ENCODE results near the gene DNLZ.
A peak's percentile ranks its signal among the peaks of the same experiment; 100 is the strongest.

The DNLZ gene

GRCh38 chr9:136370687-136371532 lies 7.4 kb upstream of the DNLZ start:
- H3K36me3 ChIP-seq (ENCODE audit: control insufficient read depth, insufficient read depth, low read length): no peaks in the 10 kb centered on the region
- H3K27ac ChIP-seq (ENCODE audit: low read depth, low read length): no peak overlapping the region
- peaks cover 2% of the 10 kb centered on the region for H3K4me1 ChIP-seq (ENCODE audit: control insufficient read depth, insufficient read depth, low read length)
- H3K9ac ChIP-seq (ENCODE audit: low read length): no peak overlapping the region
- H3K4me3 ChIP-seq (ENCODE audit: low read length): no peak overlapping the region
- H3K27me3 ChIP-seq (ENCODE audit: control insufficient read depth, insufficient read depth, low read length): no peaks in the 10 kb centered on the region

GRCh38 chr9:136370037-136370436 lies 6.5 kb upstream of the DNLZ start:
- Histone ChIP-seq H3K36me3 (ENCODE audit: control insufficient read depth, insufficient read depth, low read length) (no peaks in the 10 kb centered on the region), H3K4me1 (ENCODE audit: control insufficient read depth, insufficient read depth, low read length) (peaks cover 2% of the 10 kb centered on the region), H3K27ac (ENCODE audit: low read depth, low read length) (no peak overlapping the region), H3K9ac (ENCODE audit: low read length) (no peak overlapping the region), H3K4me3 (ENCODE audit: low read length) (no peak overlapping the region), H3K27me3 (ENCODE audit: control insufficient read depth, insufficient read depth, low read length) (no peaks in the 10 kb centered on the region)

- Histone ChIP-seq H3K4me1 (ENCODE audit: control insufficient read depth, insufficient read depth, low read length) (peaks cover 6% of the 10 kb centered on the region), H3K27me3 (ENCODE audit: control insufficient read depth, insufficient read depth, low read length) (no peaks in the 10 kb centered on the region)
These were observed 4.6 kb upstream of the DNLZ start for GRCh38 chr9:136368190-136368589.

GRCh38 chr9:136367296-136368145 lies 4.0 kb upstream of the DNLZ start:
- no peaks in the 10 kb centered on the region for H3K27me3 ChIP-seq (ENCODE audit: control insufficient read depth, insufficient read depth, low read length)
- H3K27ac ChIP-seq (ENCODE audit: low read depth, low read length): no peak overlapping the region
- peaks cover 8% of the 10 kb centered on the region for H3K4me1 ChIP-seq (ENCODE audit: control insufficient read depth, insufficient read depth, low read length)
- no peak overlapping the region for H3K4me3 ChIP-seq (ENCODE audit: low read length)
- H3K9ac ChIP-seq (ENCODE audit: low read length): no peak overlapping the region
- H3K36me3 ChIP-seq (ENCODE audit: control insufficient read depth, insufficient read depth, low read length): no peaks in the 10 kb centered on the region

More at GRCh38 chr9:136368190-136368589, 4.6 kb upstream of the DNLZ start:
- H3K4me3 ChIP-seq (ENCODE audit: low read length): no peak overlapping the region
- H3K36me3 ChIP-seq (ENCODE audit: control insufficient read depth, insufficient read depth, low read length): no peaks in the 10 kb centered on the region
- H3K9ac ChIP-seq (ENCODE audit: low read length): no peak overlapping the region
- no peak overlapping the region for H3K27ac ChIP-seq (ENCODE audit: low read depth, low read length)

- H3K27ac ChIP-seq (ENCODE audit: low read depth, low read length): no peak overlapping the region
- H3K9ac ChIP-seq (ENCODE audit: low read length): no peak overlapping the region
- H3K4me3 ChIP-seq (ENCODE audit: low read length): no peak overlapping the region
- H3K4me1 ChIP-seq (ENCODE audit: control insufficient read depth, insufficient read depth, low read length): peaks cover 15% of the 10 kb centered on the region
- H3K36me3 ChIP-seq (ENCODE audit: control insufficient read depth, insufficient read depth, low read length): no peaks in the 10 kb centered on the region
- no peaks in the 10 kb centered on the region for H3K27me3 ChIP-seq (ENCODE audit: control insufficient read depth, insufficient read depth, low read length)
These were observed 3.3 kb upstream of the DNLZ start for GRCh38 chr9:136366826-136367225.

- Histone ChIP-seq H3K36me3 (ENCODE audit: control insufficient read depth, insufficient read depth, low read length) (no peaks in the 10 kb centered on the region), H3K27ac (ENCODE audit: low read depth, low read length) (no peak overlapping the region), H3K4me1 (ENCODE audit: control insufficient read depth, insufficient read depth, low read length) (peaks cover 24% of the 10 kb centered on the region), H3K27me3 (ENCODE audit: control insufficient read depth, insufficient read depth, low read length) (no peaks in the 10 kb centered on the region), H3K9ac (ENCODE audit: low read length) (no peak overlapping the region), H3K4me3 (ENCODE audit: low read length) (no peak overlapping the region)
These were observed 2.3 kb upstream of the DNLZ start for GRCh38 chr9:136365775-136366222.

GRCh38 chr9:136364942-136365774 lies 1.6 kb upstream of the DNLZ start:
- H3K9ac ChIP-seq (ENCODE audit: low read length): no peak overlapping the region
- H3K27me3 ChIP-seq (ENCODE audit: control insufficient read depth, insufficient read depth, low read length): no peaks in the 10 kb centered on the region
- H3K4me1 ChIP-seq (ENCODE audit: control insufficient read depth, insufficient read depth, low read length): peaks cover 27% of the 10 kb centered on the region
- H3K36me3 ChIP-seq (ENCODE audit: control insufficient read depth, insufficient read depth, low read length): no peaks in the 10 kb centered on the region
- H3K27ac ChIP-seq (ENCODE audit: low read depth, low read length): no peak overlapping the region
- no peak overlapping the region for H3K4me3 ChIP-seq (ENCODE audit: low read length)

GRCh38 chr9:136363949-136364748 lies 605 bp upstream of the DNLZ start:
- H3K27me3 ChIP-seq (ENCODE audit: control insufficient read depth, insufficient read depth, low read length): no peaks in the 10 kb centered on the region
- H3K36me3 ChIP-seq (ENCODE audit: control insufficient read depth, insufficient read depth, low read length): no peaks in the 10 kb centered on the region
- H3K4me3 ChIP-seq (ENCODE audit: low read length): peak overlapping the region; percentile 29
- no peak overlapping the region for H3K27ac ChIP-seq (ENCODE audit: low read depth, low read length)
- no peak overlapping the region for H3K9ac ChIP-seq (ENCODE audit: low read length)
- H3K4me1 ChIP-seq (ENCODE audit: control insufficient read depth, insufficient read depth, low read length): peaks cover 27% of the 10 kb centered on the region

GRCh38 chr9:136362450-136362784 lies 1.1 kb downstream of the DNLZ start:
- no peaks in the 10 kb centered on the region for H3K36me3 ChIP-seq (ENCODE audit: control insufficient read depth, insufficient read depth, low read length)
- H3K9ac ChIP-seq (ENCODE audit: low read length): no peak overlapping the region
- peak overlapping the region; percentile 1 for H3K4me3 ChIP-seq (ENCODE audit: low read length)
- no peaks in the 10 kb centered on the region for H3K27me3 ChIP-seq (ENCODE audit: control insufficient read depth, insufficient read depth, low read length)
- peak overlapping the region; percentile 81 for H3K27ac ChIP-seq (ENCODE audit: low read depth, low read length)
- H3K4me1 ChIP-seq (ENCODE audit: control insufficient read depth, insufficient read depth, low read length): peaks cover 27% of the 10 kb centered on the region

GRCh38 chr9:136361754-136362449 lies 1.6 kb downstream of the DNLZ start:
- H3K9ac ChIP-seq (ENCODE audit: low read length): no peak overlapping the region
- peak overlapping the region; percentile 29 for H3K4me3 ChIP-seq (ENCODE audit: low read length)
- H3K27ac ChIP-seq (ENCODE audit: low read depth, low read length): peak overlapping the region; percentile 81
- peaks cover 27% of the 10 kb centered on the region for H3K4me1 ChIP-seq (ENCODE audit: control insufficient read depth, insufficient read depth, low read length)
- no peaks in the 10 kb centered on the region for H3K27me3 ChIP-seq (ENCODE audit: control insufficient read depth, insufficient read depth, low read length)
- no peaks in the 10 kb centered on the region for H3K36me3 ChIP-seq (ENCODE audit: control insufficient read depth, insufficient read depth, low read length)

GRCh38 chr9:136361047-136361753 lies 2.3 kb downstream of the DNLZ start:
- Histone ChIP-seq H3K4me3 (ENCODE audit: low read length) (peak overlapping the region; percentile 44), H3K4me1 (ENCODE audit: control insufficient read depth, insufficient read depth, low read length) (peaks cover 27% of the 10 kb centered on the region), H3K9ac (ENCODE audit: low read length) (no peak overlapping the region), H3K27ac (ENCODE audit: low read depth, low read length) (peak overlapping the region; percentile 81), H3K27me3 (ENCODE audit: control insufficient read depth, insufficient read depth, low read length) (no peaks in the 10 kb centered on the region), H3K36me3 (ENCODE audit: control insufficient read depth, insufficient read depth, low read length) (no peaks in the 10 kb centered on the region)
